GM18868 (cell line): Measurements from ENCODE around the gene INHBB.

Experiments
- ATAC-seq: cut with Tn5 transposase; IDR thresholded peaks from one replicate; pipeline ENCODE4 v1.9.1; 2021; ENCODE audit warnings: mild to moderate bottlenecking, moderate library complexity; ENCODE audit not compliant: unreplicated experiment

The INHBB gene

DNA sequence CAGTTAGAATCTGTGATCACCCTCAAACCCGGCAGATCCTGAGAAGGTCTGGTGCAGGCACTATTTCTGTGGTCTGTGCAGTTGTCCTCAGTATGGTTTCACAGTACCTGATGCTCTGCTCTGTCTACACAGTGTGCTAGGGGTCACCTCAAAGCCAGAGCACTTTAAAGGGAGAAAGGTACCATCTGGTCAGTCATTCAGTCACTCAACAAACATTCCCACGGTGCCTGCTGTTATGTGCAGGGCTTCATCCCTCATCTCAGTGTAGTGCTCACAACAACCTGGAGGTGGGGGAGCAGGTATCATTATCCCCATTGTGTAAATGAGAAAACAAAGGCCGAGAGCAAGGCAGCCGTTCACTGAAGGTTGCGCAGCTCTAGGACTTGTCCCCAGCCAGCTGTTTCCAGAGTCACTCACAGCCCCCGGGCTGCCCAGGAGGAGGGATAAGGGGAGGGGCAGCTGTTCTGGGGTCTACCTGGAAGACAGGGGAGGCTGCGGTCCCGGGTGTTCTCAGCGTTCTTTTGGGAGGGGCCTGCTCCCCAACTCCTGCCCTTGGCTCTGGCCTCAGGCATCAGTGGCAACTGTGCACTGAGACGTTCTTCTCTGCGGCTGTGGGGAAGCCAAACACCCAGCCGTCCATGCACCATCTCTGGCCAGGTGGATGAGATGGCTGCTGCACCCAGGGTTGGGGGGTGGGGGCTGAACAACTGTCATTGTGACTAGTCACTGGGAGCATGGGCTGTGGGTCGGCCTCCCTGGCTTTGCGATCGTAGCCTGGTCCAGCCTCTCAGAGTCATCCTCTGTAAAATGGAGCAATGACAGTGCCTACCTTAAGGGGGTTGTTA is 9.2 kb downstream of the INHBB start:
- no peak for ATAC-seq

DNA sequence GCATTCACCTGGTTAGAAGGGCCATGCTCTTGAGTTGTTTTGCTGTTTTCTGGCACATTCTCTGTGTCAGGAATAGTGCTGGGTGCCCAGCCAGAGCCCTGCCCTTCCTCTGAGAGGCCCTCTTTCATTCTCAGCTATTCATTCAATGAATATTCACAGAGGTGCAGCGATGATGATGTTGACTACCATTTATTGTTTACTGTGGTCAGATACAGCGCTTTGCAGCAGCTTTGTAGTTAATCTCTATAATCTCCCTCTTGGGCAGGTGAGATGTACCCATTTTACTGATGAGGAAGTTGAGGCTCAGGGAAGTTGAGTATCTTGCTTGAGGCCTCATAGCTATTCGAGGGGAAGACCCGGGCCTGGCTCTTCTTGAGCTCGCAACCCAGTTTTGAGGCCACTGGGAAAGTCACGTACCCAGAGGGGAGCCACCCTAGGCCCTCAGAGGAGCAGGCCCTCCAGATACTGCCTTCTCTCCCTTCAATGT is 9.9 kb downstream of the INHBB start:
- ATAC-seq, result no peak

- no peak for ATAC-seq
Observed at GRCh38 chr2:120357768-120358167, 11.8 kb downstream of the INHBB start.

- ATAC-seq, result no peak
Observed at GRCh38 chr2:120358734-120359465, 13.0 kb downstream of the INHBB start.

DNA sequence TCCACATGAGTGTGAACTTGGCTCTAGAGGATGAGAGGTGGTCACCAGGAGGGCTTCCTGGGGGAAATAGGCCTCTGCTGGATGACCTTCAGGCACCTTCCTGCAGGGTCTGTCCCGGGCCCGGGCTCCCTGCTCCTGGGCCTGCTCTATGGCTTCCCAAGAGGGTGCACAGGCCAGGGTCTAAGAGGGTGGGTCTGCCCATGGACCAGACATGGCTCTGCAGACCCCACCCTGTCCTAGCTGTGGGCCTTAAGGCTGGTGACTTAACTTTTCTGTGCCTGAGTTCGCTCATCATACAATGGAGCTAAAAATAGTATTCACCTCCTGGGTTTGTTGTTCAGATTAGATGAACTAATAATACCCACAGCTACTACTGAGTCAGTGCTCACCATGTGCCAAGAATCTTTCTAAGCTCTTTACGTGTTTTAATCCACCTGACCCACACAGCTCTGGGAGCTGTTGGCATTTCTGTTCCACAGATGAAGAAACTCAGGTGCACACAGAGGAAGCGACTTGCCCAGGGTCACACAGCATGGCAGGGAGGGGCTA is 14.4 kb downstream of the INHBB start:
- ATAC-seq, result no peak

DNA sequence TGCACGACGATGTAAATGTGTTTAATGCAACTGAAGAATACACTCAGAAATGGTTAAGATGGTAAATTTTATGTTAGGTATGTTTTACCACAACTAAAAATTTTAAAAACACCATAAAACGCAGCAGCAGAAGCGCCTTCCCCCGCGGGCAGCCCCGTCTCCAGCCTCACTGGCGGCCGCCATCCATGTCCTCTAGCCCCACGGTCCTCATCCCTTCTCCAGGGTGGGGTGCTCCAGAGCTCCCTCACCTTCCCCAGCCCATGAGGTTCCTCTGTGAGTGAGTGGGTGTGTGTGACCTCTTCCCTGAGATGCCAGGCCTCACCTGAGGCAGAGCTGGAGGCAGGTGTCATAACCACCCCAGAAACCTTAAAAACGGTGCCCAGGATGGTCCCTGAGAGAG is 17.0 kb downstream of the INHBB start:
- ATAC-seq, result no peak

DNA sequence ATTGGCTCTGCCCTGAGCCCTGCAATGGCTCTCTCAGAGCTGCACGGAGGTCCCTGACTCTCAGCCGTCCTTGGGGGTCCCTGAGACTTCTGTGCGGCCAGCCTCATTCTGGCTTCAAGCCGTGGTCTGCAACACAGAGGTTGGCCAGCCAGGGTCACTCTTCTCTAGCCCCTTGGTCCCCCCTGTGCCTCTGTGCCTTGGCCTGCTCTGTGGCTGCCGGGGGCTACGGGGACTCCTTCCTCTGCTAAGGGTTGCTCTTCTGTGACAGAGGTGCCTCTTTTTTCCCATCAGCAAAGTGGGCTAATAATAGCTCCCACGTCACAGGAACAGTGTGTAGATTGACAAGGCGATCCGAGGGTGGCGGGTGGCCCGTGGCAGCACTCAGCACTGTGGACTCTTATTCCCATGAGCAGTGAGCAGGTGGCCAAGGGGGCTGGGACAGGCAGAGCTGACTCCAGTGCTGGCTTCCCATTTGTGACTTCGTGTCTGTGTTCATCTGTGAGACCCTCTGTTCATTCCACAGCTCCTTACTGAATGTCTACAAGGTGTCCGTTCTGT is 19.4 kb downstream of the INHBB start:
- no peak for ATAC-seq

DNA sequence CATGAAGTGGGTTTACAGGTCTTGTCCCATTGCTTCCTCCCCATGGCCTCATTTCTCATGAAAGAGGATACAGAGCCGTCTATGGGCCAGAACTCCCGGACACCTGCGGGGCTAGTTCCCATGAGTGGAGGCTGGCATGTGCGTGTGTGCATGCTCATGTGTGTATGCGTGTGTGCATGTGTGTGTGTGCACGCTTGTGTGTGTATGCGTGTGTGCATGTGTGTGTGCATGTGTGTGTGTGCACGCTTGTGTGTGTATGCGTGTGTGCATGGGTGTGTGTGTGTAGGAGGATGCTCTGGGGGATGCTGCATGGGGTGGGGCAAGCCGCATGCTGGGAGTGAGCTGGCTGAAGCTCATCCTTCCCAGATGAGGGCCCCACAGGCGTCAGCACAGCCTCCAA is 20.8 kb downstream of the INHBB start:
- no peak for ATAC-seq

- no peak for ATAC-seq
Observed at GRCh38 chr2:120367221-120367620, 21.3 kb downstream of the INHBB start.

DNA sequence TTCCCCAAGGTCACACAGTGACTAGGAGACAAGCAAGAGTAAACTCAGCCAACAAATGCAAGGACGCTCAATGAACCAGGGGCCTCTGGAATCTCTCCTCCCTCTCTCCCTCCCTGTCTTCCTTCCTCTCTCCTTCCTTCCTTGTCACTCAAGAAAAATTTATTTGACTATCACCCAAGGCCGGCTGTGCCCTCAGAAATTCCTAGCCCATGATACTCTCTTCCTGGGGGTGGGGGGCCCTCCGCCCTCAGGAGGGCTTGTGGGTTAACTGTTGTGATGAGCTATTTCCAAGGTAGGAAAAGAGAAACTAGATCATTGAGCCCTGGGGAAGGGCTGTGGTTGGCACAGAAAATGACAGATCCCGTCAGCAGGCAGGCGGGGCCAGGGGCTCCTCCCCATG is 21.7 kb downstream of the INHBB start:
- ATAC-seq, result no peak

DNA sequence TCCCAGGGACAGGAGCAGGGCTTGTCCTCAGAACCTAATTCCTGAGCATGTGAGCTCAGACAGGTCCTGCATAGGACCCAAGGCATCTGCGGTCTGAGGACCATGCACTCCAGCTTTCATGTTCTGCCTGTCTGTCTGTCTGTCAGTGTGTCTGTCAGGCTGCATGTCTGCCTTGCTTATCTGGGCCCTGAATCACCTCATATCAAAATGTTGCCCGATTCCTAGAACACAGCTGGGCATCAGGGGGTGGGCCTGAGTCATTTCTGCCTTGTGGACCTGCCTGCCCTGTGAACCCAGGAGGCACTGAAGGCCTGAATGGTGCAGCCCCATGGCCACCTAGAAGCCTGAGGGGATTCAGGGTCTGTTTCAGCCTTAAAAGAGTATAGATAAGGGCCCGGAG is 22.1 kb downstream of the INHBB start:
- ATAC-seq, result no peak

DNA sequence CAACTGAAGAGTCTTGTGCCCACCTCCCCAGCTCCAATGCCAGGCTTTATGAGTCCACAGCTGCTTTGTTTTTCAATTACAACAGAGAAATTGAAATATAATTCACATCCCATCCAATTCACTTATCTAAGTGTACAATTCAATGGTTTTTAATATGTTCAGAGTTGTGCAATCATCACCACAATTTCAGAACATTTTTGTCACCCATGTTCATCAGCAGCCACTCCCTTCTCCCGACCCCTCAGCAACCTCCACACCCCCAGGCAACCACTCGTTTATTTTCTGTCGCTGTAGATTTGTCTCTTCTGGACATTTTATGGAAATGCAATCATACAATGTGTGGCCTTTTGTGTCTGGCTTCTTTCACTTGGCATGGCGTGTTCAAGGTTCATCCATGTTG is 23.3 kb downstream of the INHBB start:
- no peak for ATAC-seq

GRCh38 chr2:120371969-120372625 is 26.2 kb downstream of the INHBB start:
- ATAC-seq, result no peak

DNA sequence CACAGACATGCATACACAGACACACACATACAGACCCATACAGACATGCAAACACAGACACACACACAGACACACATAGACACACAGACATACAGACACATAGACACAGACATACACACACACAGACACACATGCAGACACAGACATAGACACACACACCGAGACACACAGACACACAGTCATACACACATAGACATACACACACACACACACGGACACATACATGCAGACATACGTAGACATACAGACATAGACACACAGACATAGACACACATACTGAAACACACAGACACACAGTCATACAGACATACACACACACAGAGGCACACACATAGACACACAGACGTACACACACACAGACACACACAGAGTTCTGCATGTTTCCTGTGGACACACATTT is 26.9 kb downstream of the INHBB start:
- ATAC-seq, result no peak

DNA sequence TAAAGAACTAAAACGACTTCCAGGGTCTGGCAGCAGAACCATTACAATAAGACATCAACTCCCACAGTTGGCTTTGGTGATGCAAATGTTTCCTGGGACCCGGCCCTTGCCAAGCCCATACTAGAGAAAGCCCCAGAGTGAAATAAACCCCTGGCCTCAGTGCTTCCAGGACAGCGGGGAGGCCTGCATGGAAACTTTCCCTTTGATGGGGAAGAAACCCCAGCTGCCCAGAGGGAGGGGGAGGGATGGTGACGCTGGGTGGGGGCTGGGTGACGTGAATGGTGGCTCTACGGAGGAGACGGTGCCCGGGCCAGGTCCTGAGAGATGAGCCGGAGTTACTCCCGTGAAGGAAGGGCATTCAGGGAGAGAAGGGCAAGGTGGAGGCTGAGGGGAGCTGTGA is 27.5 kb downstream of the INHBB start:
- no peak for ATAC-seq

- ATAC-seq, result no peak
Observed at GRCh38 chr2:120374821-120375220, 28.9 kb downstream of the INHBB start.

GRCh38 chr2:120375251-120376020 is 29.5 kb downstream of the INHBB start:
- no peak for ATAC-seq

- ATAC-seq, result no peak
Observed at GRCh38 chr2:120376101-120376500, 30.2 kb downstream of the INHBB start.

DNA sequence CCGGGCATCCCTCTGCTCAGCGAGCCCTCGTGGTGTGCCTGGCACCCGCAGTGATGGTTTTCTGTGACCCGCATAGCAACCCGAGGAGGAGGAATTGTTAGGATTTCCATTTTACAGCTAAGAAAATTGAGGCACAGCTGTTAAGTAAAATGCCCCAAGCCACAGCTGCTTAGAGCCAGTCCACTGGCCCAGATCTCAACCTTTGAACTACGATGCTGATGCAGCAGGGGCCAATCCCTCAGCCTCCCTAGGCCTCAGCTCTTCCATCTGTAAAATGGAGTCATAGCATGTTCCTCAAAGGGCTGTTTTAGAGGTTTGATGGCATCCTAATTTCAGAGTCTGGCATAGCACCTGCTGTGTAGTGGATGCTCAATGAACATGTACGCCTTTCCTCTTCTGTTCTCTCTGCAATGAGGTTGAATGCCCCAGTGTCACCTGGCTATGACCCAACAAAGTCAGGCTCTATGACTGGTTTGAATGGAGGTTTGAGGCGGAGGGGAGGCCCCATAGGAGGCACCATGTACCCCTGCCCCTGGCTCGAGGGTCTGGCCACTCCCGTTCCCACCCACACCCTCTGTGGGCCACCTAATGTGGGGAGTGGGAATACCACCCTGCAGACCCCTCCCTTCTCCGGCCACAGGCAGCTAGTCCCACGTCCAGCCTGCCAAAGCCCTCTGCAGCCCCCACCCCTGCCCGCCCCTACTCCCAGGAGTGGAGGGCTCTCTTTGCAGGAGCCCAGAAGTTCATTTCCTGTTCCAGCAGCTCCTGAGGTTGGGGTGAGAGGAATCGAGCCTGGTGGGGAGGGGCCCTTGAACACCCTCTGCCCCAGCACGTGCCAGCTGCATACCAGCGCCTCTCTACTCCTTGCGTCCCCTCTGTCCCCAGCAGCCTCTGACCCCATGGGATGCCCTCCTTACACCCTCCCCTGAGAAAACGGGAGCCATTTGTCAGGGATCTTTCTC is 31.0 kb downstream of the INHBB start:
- ATAC-seq, result no peak
